CD4-positive, alpha-beta T cell (primary cell): ENCODE results near the gene EGFR. TPM values are rescaled to one million over a fixed set of nuclear protein-coding genes. Genes with fewer than 3 reads are reported as not detected.

Source experiments
- ATAC-seq: fragments of 200-7000 bp; cut with Tn5 transposase; one replicate; pipeline ENCODE4 v1.10.0; 2022; ENCODE audit warnings: mild to moderate bottlenecking; ENCODE audit not compliant: poor library complexity
- CTCF ChIA-PET: fragments of 350-600 bp; sonication (Branson Sonifier 250); formaldehyde crosslinking; loops from one replicate; lab custom pipeline; 2021; ENCODE audit warnings: antibody characterized with exemption, inconsistent platforms; lab: Charles Lee
- POLR2A ChIA-PET: fragments of 350-600 bp; sonication (Branson Sonifier 250); formaldehyde crosslinking; loops from one replicate; lab custom pipeline; 2021; ENCODE audit warnings: antibody characterized with exemption, inconsistent platforms; lab: Charles Lee
- DNase-seq, 14 experiments: peaks; one replicate each; pipeline ENCODE4 v3.0.0-alpha.2; 2013 to 2020; ENCODE audit warnings: mixed read lengths in 2 of 14
- H3K27ac ChIP-seq, 2 donors: one replicate each; pipeline versions ENCODE4 v1.5.1 to v1.7.0; 2013; ENCODE audit warnings: low read length in 2 of 2, low read depth in 1 of 2, mild to moderate bottlenecking in 1 of 2
- H3K27me3 ChIP-seq, 2 experiments: 1 replicate in 1 of 2; 2 replicates in 1 of 2; pipeline versions ENCODE4 v1.6.1 to v1.7.0; 2013; ENCODE audit warnings: low read length in 2 of 2, control low read depth in 1 of 2, mild to moderate bottlenecking in 1 of 2, moderate library complexity in 1 of 2; ENCODE audit not compliant: insufficient read depth in 2 of 2, control insufficient read depth in 1 of 2
- H3K36me3 ChIP-seq: one replicate; pipeline ENCODE4 v1.6.1; 2013; ENCODE audit warnings: low read length, control low read depth; ENCODE audit not compliant: insufficient read depth
- H3K4me1 ChIP-seq: one replicate; pipeline ENCODE4 v1.6.1; 2013; ENCODE audit warnings: low read length, control low read depth; ENCODE audit not compliant: insufficient read depth
- H3K4me3 ChIP-seq: one replicate; pipeline ENCODE4 v1.5.1; 2013; ENCODE audit warnings: mild to moderate bottlenecking, low read length, moderate library complexity
- H3K9me3 ChIP-seq, 2 experiments: 1 replicate in 1 of 2; 2 replicates in 1 of 2; pipeline versions ENCODE4 v1.6.1 to v1.7.0; 2013; ENCODE audit warnings: low read length in 2 of 2, mild to moderate bottlenecking in 2 of 2, control low read depth in 1 of 2, moderate library complexity in 1 of 2; ENCODE audit not compliant: control insufficient read depth in 1 of 2, insufficient read depth in 1 of 2
- H3K27ac Mint-ChIP-seq: one replicate; pipeline ENCODE4 v1.8.0; 2020; ENCODE audit warnings: mixed read lengths
- H3K27me3 Mint-ChIP-seq: one replicate; pipeline ENCODE4 v1.8.0; 2021; ENCODE audit warnings: mixed read lengths
- H3K36me3 Mint-ChIP-seq: one replicate; pipeline ENCODE4 v1.8.0; 2021; ENCODE audit warnings: low read depth, mixed read lengths
- H3K4me1 Mint-ChIP-seq: one replicate; pipeline ENCODE4 v1.8.0; 2021; ENCODE audit warnings: low read depth, mixed read lengths
- H3K4me3 Mint-ChIP-seq: one replicate; pipeline ENCODE4 v1.8.0; 2020; ENCODE audit warnings: mild to moderate bottlenecking, mixed read lengths
- H3K9me3 Mint-ChIP-seq: one replicate; pipeline ENCODE4 v1.8.0; 2020; ENCODE audit warnings: mixed read lengths
- intact Hi-C, 2 experiments: fragments of 100-400 bp; cut with DNase I in 1 of 2; cut with micrococcal nuclease in 1 of 2; formaldehyde crosslinking; loops; one replicate each; pipeline versions ENCODE4 v1.15.1 to v1.9.0; 2023 to 2025; cut with DNase I, micrococcal nuclease
- total RNA-seq, 174 experiments: library from RNA in 2 of 174; stranded (reverse) in 2 of 174; gene quantifications; one replicate each; pipeline ENCODE4 v1.2.3 and lab custom pipeline; 2021 to 2026
- TF ChIP-seq, protein P1 (sequence below): fragments of 200-600 bp; IDR thresholded peaks from one replicate; pipeline ENCODE4 v1.8.0; 2022; ENCODE audit warnings: antibody characterized with exemption, mild to moderate bottlenecking

The EGFR gene
- total RNA-seq, 2 experiments from 2014 or later, result not detected

DNA sequence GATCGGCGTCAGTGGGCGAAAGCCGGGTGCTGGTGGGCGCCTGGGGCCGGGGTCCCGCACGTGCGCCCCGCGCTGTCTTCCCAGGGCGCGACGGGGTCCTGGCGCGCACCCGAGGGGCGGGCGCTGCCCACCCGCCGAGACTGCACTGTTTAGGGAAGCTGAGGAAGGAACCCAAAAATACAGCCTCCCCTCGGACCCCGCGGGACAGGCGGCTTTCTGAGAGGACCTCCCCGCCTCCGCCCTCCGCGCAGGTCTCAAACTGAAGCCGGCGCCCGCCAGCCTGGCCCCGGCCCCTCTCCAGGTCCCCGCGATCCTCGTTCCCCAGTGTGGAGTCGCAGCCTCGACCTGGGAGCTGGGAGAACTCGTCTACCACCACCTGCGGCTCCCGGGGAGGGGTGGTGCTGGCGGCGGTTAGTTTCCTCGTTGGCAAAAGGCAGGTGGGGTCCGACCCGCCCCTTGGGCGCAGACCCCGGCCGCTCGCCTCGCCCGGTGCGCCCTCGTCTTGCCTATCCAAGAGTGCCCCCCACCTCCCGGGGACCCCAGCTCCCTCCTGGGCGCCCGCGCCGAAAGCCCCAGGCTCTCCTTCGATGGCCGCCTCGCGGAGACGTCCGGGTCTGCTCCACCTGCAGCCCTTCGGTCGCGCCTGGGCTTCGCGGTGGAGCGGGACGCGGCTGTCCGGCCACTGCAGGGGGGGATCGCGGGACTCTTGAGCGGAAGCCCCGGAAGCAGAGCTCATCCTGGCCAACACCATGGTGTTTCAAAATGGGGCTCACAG lies 1.1 kb downstream of the EGFR start:
- peaks cover 6% of the 10 kb centered on the region for H3K4me1 Mint-ChIP-seq

DNA sequence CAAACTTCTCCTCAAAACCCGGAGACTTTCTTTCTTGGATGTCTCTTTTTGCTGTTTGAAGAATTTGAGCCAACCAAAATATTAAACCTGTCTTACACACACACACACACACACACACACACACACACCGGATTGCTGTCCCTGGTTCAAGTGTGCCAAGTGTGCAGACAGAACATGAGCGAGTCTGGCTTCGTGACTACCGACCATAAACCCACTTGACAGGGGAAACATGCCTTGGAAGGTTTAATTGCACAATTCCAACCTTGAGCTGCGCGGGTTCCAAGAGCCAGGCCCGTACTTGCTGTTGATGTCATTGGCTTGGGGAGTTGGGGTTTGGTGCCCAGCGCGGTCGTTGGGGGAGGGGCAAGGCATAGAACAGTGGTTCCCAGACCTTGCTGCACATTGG lies 1.7 kb downstream of the EGFR start:
- Mint-ChIP-seq H3K27me3 (peaks cover 78% of the 10 kb centered on the region), H3K4me3 (no peak overlapping the region), H3K27ac (no peak overlapping the region), H3K4me1 (peaks cover 6% of the 10 kb centered on the region), H3K9me3 (no peaks in the 10 kb centered on the region), H3K36me3 (no peaks in the 10 kb centered on the region)
- H3K4me1 ChIP-seq, result peaks cover 6% of the 10 kb centered on the region
- H3K4me3 ChIP-seq, result no peak overlapping the region
- ATAC-seq (no peak), DNase-seq (no peak)
- TF ChIP-seq, protein P1, sequence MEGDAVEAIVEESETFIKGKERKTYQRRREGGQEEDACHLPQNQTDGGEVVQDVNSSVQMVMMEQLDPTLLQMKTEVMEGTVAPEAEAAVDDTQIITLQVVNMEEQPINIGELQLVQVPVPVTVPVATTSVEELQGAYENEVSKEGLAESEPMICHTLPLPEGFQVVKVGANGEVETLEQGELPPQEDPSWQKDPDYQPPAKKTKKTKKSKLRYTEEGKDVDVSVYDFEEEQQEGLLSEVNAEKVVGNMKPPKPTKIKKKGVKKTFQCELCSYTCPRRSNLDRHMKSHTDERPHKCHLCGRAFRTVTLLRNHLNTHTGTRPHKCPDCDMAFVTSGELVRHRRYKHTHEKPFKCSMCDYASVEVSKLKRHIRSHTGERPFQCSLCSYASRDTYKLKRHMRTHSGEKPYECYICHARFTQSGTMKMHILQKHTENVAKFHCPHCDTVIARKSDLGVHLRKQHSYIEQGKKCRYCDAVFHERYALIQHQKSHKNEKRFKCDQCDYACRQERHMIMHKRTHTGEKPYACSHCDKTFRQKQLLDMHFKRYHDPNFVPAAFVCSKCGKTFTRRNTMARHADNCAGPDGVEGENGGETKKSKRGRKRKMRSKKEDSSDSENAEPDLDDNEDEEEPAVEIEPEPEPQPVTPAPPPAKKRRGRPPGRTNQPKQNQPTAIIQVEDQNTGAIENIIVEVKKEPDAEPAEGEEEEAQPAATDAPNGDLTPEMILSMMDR, result no peak
- H3K27ac ChIP-seq, result no peak overlapping the region
- H3K27me3 ChIP-seq, result peaks cover 30 to 50% of the 10 kb centered on the region in 2 experiments
- ChIA-PET CTCF (no interaction called here), POLR2A (no interaction called here)
- no peaks in the 10 kb centered on the region for H3K36me3 ChIP-seq
- intact Hi-C loops, result no loop called here
- peaks cover 0 to 7% of the 10 kb centered on the region in 2 experiments for H3K9me3 ChIP-seq

More for the DNA sequence above, 1.1 kb downstream of the EGFR start:
- CTCF ChIA-PET, result no interaction called here
- no peak for DNase-seq
- no peaks in the 10 kb centered on the region for H3K36me3 ChIP-seq
- peaks cover 6% of the 10 kb centered on the region for H3K4me1 ChIP-seq
- TF ChIP-seq, protein P1, result no peak
- H3K4me3 ChIP-seq, result no peak overlapping the region
- intact Hi-C loops, result no loop called here
- Mint-ChIP-seq H3K27ac (no peak overlapping the region), H3K27me3 (peaks cover 78% of the 10 kb centered on the region), H3K9me3 (no peaks in the 10 kb centered on the region), H3K36me3 (no peaks in the 10 kb centered on the region), H3K4me3 (no peak overlapping the region)
- H3K27ac ChIP-seq, result no peak overlapping the region
- ATAC-seq, result no peak
- H3K27me3 ChIP-seq, result peaks cover 30 to 50% of the 10 kb centered on the region in 2 experiments
- POLR2A ChIA-PET, result no interaction called here
- H3K9me3 ChIP-seq, result peaks cover 0 to 7% of the 10 kb centered on the region in 2 experiments

DNA sequence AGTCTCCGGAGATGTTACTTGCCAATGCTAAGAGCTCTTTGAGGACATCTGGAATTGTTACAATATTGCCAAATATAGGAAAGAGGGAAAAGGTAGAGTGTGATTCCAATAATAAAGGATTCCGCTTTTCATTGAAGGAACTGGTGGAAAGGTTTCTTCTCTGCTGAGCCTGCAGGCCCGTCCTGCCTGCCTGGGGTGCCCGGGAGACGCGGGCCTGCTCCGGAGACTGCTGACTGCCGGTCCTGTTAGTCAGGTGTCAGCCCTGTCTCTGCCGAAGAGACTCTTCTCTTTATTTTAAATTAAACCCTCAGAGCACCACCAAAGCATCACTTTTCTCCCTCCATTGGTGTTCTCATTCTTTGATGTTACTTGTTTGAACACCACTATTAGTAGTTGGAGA lies 2.2 kb downstream of the EGFR start:
- H3K9me3 Mint-ChIP-seq, result no peaks in the 10 kb centered on the region
- ChIA-PET CTCF (no interaction called here), POLR2A (no interaction called here)
- no peaks in the 10 kb centered on the region for H3K36me3 Mint-ChIP-seq
- peaks cover 6% of the 10 kb centered on the region for H3K4me1 ChIP-seq
- peak overlapping the region; percentile 61 for H3K4me3 Mint-ChIP-seq
- peaks cover 30 to 49% of the 10 kb centered on the region in 2 experiments for H3K27me3 ChIP-seq
- ATAC-seq (no peak), DNase-seq (no peak)
- no peak overlapping the region for H3K27ac Mint-ChIP-seq
- H3K4me1 Mint-ChIP-seq, result peaks cover 6% of the 10 kb centered on the region
- H3K36me3 ChIP-seq, result no peaks in the 10 kb centered on the region
- no peak overlapping the region for H3K27ac ChIP-seq
- TF ChIP-seq, protein P1, result no peak
- intact Hi-C loops, result no loop called here
- H3K9me3 ChIP-seq, result peaks cover 0 to 7% of the 10 kb centered on the region in 2 experiments
- H3K4me3 ChIP-seq, result no peak overlapping the region
- peaks cover 76% of the 10 kb centered on the region for H3K27me3 Mint-ChIP-seq
